22Rv1 (cell line): Measurements from ENCODE around the gene KRTAP10-4.

ENCODE experiments used
- H3K27ac ChIP-seq: fragments of 450-650 bp; 2 replicates; pipeline ENCODE4 v1.5.1; 2017
- ZFX ChIP-seq: fragments of 450-650 bp; IDR thresholded peaks from 2 replicates; pipeline ENCODE4 v1.6.1; 2017; ENCODE audit warnings: antibody characterized with exemption, borderline replicate concordance
- TF ChIP-seq, protein P1 (sequence below): fragments of 450-650 bp; IDR thresholded peaks from 2 replicates; pipeline ENCODE4 v1.5.1; 2017; ENCODE audit warnings: mild to moderate bottlenecking

KRTAP10-4 gene

DNA sequence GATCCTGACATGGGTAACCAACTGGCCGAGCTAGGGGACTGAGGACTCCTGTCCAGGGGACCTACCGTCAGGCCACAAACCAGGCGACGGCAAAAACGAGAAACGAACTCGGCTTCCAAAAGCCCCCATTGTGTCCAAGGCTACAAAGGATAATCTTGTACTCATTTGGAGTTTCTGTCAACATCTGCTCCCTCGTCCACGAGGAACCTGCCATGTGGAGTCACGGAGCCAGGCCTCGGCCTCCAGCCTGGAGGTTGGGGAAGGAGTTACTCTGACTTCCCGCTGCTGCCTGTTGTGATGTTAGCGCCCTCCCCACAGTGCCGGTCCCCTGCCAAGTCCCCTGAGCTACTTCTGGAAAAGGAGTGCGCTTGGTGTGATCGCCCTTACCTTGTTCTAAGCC, 40.8 kb upstream of the KRTAP10-4 start:
- TF ChIP-seq, protein P1, sequence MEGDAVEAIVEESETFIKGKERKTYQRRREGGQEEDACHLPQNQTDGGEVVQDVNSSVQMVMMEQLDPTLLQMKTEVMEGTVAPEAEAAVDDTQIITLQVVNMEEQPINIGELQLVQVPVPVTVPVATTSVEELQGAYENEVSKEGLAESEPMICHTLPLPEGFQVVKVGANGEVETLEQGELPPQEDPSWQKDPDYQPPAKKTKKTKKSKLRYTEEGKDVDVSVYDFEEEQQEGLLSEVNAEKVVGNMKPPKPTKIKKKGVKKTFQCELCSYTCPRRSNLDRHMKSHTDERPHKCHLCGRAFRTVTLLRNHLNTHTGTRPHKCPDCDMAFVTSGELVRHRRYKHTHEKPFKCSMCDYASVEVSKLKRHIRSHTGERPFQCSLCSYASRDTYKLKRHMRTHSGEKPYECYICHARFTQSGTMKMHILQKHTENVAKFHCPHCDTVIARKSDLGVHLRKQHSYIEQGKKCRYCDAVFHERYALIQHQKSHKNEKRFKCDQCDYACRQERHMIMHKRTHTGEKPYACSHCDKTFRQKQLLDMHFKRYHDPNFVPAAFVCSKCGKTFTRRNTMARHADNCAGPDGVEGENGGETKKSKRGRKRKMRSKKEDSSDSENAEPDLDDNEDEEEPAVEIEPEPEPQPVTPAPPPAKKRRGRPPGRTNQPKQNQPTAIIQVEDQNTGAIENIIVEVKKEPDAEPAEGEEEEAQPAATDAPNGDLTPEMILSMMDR: no peak
- TF ChIP-seq ZFX: no peak
- no peak overlapping the region for H3K27ac ChIP-seq

DNA sequence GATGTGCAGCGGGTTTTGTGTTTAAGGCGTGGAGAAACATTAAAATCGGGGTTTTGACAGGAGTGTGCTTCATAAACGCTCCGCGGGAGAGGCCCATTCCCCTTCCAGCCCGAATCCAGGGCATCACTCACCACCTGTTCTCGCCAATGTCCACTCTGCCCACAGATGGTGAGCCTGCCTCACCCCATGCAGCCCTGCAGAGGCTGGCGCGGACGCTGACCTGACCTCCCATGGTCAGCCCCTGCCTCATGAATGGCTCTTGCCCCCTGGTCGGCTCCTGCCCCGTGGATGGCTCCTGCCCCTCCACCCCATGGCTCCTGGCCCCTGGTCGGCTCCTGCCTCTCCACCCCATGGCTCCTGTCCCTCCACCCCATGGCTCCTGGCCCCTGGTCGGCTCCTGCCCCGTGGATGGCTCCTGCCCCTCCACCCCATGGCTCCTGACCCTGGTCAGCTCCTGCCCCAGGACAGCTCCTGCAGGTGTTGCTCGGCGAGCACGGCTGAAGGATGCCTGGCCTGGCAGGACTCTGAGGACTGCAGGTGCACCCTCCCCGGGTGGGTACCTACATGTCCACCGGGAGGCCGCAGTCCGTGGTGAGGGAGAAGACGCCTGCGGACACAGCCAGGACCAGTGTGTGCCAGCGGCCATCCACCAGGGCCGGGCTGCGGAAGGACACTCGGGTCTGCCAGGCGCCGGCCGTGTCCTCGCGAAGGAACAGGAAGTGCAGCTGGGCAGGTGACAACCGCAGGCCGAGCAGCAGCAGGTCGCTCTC, 40.2 kb upstream of the KRTAP10-4 start:
- TF ChIP-seq ZFX: no peak
- TF ChIP-seq, protein P1: no peak

DNA sequence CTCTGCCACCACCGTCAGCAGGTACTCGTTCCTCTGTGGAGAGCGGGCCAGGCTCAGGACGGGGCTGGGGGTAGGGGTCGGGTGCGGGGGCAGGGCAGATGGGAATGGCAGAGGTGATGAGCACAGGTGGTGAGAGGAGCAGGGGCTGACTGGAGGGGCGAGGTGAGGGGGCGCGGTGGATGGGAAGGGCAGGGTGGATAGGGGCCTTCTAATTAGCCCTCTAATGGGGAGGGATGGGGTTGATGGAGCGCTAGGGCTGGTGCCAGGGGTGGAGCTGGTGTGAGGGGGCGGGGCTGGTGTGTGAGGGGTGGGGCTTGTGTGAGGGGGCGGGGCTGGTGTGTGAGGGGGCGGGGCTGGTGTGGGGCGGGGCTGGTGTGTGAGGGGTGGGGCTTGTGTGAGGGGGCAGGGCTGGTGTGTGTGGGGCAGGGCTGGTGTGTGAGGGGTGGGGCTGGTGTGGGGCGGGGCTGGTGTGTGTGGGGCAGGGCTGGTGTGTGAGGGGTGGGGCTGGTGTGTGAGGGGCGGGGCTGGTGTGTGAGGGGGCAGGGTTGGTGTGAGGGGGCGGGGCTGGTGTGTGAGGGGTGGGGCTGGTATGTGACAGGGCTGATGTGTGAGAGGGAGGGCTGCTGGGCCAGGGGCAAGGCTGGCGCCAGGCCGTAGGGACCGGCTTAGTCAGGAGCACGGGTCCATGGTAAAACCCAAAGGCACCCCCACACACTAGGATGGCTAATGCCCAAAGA, 39.5 kb upstream of the KRTAP10-4 start:
- TF ChIP-seq, protein P1: no peak
- no peak for TF ChIP-seq ZFX
- no peak overlapping the region for H3K27ac ChIP-seq

More for the DNA sequence above, 40.2 kb upstream of the KRTAP10-4 start:
- H3K27ac ChIP-seq: no peak overlapping the region

DNA sequence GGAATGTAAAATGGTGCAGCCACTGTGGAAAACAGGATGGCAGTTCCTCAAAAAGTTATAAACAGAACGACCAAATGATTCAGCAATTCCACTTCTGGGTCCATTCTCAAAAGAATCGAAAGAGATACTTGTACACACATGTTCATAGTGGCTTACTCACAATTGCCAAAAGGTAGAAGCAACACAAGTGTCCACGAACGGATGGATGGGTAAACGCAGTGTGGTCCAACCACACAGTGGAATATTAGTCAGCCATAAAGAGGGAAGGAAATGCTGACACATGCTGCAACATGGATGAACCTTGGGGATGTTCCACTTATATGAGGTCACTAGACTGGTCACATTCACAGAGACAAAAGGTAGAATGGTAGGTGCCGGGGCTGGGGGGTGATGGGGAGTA, 38.8 kb upstream of the KRTAP10-4 start:
- H3K27ac ChIP-seq: no peak overlapping the region
- TF ChIP-seq, protein P1: no peak
- TF ChIP-seq ZFX: no peak

DNA sequence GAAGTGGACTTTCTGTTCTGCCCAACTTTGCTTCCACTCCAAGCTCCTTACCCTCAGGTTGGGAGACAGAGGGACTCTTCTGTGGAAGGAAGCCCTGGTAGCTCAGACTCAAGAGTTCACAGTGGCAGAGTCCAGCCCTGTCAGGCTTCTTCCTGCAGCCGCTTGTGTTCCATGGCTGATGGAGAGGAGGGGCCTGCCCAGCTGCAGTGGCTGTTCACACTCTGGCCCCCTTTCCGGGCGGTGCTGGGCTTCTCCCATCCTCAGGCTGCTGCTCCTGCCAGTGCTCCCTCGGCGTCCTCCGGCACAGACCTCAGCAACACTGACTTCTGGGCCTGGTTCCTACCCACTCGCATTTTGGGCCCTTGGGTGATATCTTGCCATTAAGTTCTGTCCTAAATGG, 37.6 kb upstream of the KRTAP10-4 start:
- no peak overlapping the region for H3K27ac ChIP-seq
- no peak for TF ChIP-seq ZFX
- TF ChIP-seq, protein P1: no peak

DNA sequence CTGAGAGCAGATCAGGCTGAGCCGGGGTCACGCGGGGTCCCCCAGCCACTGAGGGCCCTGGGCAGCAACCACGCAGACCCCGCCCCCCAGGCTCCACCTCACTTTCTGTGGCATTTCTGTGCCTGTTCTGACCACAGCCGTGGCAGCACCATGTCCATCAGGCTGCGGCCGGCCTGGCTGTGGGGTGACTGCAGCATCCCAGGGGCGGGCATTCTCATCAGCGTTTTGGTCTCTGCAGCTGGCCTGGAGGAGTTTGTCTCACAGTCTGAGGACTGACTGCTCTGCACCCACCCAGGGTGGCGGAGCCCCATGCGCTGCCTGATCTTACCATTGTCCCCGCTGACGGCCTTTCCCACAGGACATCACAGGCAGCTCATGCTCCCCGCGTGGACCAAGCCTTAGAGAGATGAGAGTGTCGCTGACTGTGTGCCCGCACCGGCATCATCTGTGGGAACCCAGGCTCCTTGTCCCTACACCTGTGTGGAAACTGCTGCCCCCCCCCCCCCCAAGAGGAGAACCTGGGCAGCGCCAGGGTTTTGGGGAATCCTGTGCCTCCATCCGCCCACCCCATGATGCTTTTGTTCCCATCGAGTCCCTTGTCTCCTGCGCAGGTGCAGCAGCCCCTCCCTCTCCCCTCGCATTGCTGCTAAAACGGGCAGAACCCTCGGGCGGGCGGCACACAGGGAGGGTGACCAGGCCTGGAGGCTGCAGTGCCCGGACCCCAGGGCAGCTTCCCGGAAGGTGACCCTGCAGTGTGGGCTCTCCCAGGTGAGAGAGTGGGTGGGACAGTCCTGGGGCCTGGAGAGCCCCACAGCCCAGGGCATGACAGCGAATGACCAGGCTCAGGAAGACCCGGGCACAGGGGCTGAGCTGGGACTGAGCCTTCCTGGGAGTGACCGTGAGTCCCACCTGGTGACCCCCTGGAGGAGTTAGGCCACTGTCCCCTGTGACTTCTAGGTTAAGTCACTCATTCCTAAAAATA, 35.3 kb upstream of the KRTAP10-4 start:
- no peak overlapping the region for H3K27ac ChIP-seq
- TF ChIP-seq, protein P1: no peak
- no peak for TF ChIP-seq ZFX
